ENCODE measurements around the gene ECSCR. TPM values are rescaled to one million over a fixed set of nuclear protein-coding genes. Genes with fewer than 3 reads are reported as not detected.

Gene ECSCR
- total RNA-seq, 4 donors from 2014 or later: 19.2 to 68.9 (median 42.0) TPM

- peak overlapping the region in 1 of 2 donors; percentile 66 for H3K27ac ChIP-seq
- H3K27me3 ChIP-seq: no peaks in the 10 kb centered on the region
- H3K36me3 ChIP-seq: no peaks in the 10 kb centered on the region
- no peaks in the 10 kb centered on the region for H3K4me1 ChIP-seq
- H3K4me3 ChIP-seq: no peak overlapping the region
- no peak for DNase-seq
- intact Hi-C loops (cut with DNase I; ENCODE audit: low total_unique reads): no loop called here
- no peaks in the 10 kb centered on the region for H3K9me3 ChIP-seq
- no peak for TF ChIP-seq CTCF (IDR thresholded peaks at IDR 0.05)
Measured at GRCh38 chr5:139460455-139460854, 2.1 kb downstream of the ECSCR start.

GRCh38 chr5:139459451-139459934 lies 3.0 kb downstream of the ECSCR start:
- H3K9me3 ChIP-seq: no peaks in the 10 kb centered on the region
- no peaks in the 10 kb centered on the region for H3K4me1 ChIP-seq
- no peaks in the 10 kb centered on the region for H3K36me3 ChIP-seq
- H3K27me3 ChIP-seq: no peaks in the 10 kb centered on the region
- intact Hi-C loops (cut with DNase I; ENCODE audit: low total_unique reads): no loop called here
- H3K4me3 ChIP-seq: no peak overlapping the region
- DNase-seq: no peak
- peak overlapping the region; percentile 27 to 66 for H3K27ac ChIP-seq
- TF ChIP-seq CTCF (IDR thresholded peaks at IDR 0.05) (no peak), POLR2A (IDR thresholded peaks at IDR 0.05) (no peak)

- Histone ChIP-seq H3K9me3 (no peaks in the 10 kb centered on the region), H3K4me3 (no peak overlapping the region), H3K4me1 (no peaks in the 10 kb centered on the region), H3K27me3 (no peaks in the 10 kb centered on the region), H3K36me3 (no peaks in the 10 kb centered on the region), H3K27ac (peak overlapping the region; percentile 27 to 66)
- intact Hi-C loops (cut with DNase I; ENCODE audit: low total_unique reads): no loop called here
- DNase-seq: no peak
- no peak for TF ChIP-seq CTCF (IDR thresholded peaks at IDR 0.05)
- no peak for TF ChIP-seq POLR2A (IDR thresholded peaks at IDR 0.05)
Measured at GRCh38 chr5:139458580-139459407, 3.7 kb downstream of the ECSCR start.

DNA sequence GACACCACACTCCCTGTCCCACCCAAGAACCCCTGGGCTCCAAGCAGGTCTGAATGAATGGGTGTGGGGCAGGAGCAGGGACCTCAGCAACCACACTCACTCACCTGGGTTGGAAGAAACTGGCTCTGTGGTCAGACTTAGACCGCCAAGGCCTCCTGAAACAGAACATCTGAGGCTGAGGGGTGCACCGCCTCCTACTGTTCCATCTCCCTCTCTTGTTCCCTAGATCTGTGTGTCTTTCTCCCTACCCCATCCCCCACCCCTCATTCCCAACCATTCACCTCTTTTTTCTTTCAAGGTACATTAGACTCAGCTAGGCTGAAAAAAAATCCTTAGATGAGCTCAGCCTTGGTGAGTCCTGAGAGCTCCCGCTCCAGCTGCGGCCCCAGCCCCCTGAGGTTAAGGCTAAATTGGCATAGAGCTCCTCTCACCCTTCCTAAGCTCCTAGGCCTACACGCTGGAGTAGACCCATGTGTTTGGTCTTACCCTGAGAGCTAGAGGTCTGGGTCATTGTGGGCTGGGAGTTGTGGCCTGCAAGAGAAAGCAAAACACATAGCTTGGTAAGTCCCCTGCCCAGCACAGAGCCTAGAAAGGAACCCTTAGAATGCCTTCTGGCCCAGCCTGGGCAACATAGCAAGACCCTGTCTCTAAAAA lies 4.8 kb downstream of the ECSCR start:
- Histone ChIP-seq H3K27ac (no peak overlapping the region), H3K4me1 (no peaks in the 10 kb centered on the region), H3K36me3 (no peaks in the 10 kb centered on the region), H3K4me3 (no peak overlapping the region), H3K9me3 (no peaks in the 10 kb centered on the region), H3K27me3 (no peaks in the 10 kb centered on the region)
- intact Hi-C loops (cut with DNase I; ENCODE audit: low total_unique reads): no loop called here
- DNase-seq: no peak
- TF ChIP-seq POLR2A (IDR thresholded peaks at IDR 0.05) (no peak), CTCF (IDR thresholded peaks at IDR 0.05) (no peak)

DNA sequence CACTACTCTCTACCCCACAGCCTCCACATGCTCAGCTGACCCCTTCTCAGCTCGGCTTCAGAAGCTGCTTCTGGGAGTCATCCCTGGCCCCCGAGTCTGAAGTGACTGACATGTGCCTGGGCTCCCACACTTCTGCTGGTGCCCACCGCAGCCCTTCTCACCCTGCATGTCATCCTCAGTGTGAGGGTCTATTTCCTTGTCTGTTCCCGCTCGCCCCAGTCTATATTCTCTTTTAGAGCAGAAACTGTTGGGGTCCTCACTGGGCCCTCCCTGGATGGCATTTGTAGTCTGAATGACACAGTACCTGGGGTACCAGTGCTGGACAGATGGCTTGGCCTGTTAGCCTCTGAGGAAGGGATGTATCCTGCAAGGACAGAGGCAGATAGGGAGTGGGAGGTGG lies 5.3 kb downstream of the ECSCR start:
- intact Hi-C loops (cut with DNase I; ENCODE audit: low total_unique reads): no loop called here
- no peaks in the 10 kb centered on the region for H3K36me3 ChIP-seq
- no peaks in the 10 kb centered on the region for H3K9me3 ChIP-seq
- DNase-seq: no peak
- no peak for TF ChIP-seq CTCF (IDR thresholded peaks at IDR 0.05)
- TF ChIP-seq POLR2A (IDR thresholded peaks at IDR 0.05): no peak
- no peaks in the 10 kb centered on the region for H3K27me3 ChIP-seq
- H3K4me1 ChIP-seq: no peaks in the 10 kb centered on the region
- no peak overlapping the region for H3K27ac ChIP-seq
- H3K4me3 ChIP-seq: no peak overlapping the region
